HG03103 (cell line): ENCODE measurements around the gene RHCE.
"Not testable (repeated sequence)": the region's sequence is repeated elsewhere in the genome, so short reads cannot be mapped to it uniquely, and the experiment has no call there.

Experiments used
- ATAC-seq: cut with Tn5 transposase; IDR thresholded peaks from one replicate; pipeline ENCODE4 v1.9.1; 2021; ENCODE audit warnings: low read depth; ENCODE audit not compliant: unreplicated experiment

Gene RHCE

DNA sequence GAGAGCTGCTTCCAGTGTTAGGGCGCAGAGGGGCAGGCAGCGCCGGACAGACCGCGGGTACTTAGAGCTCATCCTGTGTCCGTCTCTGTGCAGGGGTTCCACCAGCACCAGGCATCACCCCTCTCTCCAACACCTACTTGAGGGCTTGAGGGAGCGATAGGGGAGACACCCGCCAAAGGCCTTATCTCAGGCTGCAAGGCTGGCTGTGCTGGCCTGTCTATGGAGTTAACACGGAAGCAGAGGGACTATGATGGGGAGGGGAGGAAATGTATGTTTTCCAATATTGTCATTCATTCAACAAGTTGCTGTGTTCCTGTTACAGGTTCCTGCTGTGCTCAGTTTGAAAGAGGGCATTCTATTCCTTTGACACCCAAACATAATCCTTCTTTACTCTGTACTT lies at the start of gene RHCE:
RHCE (minus strand) TSS at position 111 of the 400 bp plus-strand sequence; CDS start at position 72, 39 bp downstream.
- ATAC-seq = not testable (repeated sequence)

DNA sequence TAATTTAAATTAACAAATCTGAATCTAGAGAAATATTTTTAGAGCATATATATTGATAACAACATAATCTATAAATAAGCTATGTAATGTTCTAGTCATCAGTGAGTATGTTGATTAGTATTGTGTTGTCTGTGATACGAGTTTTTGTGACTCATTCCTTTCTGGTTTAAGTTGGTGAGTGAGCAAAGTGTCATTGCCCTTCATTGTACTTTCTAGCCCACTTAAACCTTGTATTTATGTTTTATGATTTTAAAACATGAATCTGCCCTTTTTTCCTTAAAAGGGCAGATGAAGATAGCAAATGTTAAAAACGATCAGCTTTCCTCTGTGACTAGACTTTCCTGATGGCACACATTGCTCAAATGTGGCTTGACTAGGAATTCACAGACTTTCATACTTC lies 48.6 kb upstream of the RHCE start:
- ATAC-seq = no peak

DNA sequence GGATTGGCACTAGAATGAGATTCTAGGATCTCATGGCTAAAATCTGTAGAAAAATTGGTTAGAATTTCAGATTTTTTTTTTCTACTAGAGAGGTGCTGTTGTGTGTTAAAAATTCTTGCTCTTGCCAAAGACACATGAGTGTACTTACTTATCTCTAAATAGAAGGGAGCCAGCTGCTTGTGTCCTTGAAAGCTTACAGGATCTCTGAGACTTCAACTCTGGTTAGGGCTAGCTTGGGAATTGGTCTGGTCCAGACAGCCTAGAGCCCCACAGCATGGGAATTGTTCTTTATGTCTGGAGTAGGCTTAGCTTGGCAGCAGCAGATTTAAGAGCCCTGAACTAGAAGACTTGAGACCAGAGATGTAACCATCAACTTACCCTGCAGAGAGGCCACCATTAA lies 47.4 kb upstream of the RHCE start:
- ATAC-seq = no peak

DNA sequence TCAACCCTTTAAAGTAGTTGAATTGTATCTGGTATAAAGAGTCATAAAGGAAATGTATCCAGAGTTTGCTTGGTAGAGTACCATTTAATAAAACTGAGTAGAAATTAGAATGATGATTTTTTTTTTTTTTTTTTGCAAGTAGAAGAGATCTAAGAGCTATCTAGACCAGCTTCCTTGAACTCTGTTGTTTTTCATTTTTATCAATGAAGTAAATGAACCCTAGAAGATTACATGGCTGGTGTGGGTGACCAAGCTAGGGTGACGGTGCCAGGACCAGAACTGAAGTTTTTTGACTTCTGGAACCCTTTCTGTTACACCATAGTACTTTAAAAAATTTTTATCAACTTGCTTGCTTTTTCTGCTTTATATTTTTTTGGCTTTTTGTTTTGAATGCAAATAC lies 47.0 kb upstream of the RHCE start:
- no peak for ATAC-seq

DNA sequence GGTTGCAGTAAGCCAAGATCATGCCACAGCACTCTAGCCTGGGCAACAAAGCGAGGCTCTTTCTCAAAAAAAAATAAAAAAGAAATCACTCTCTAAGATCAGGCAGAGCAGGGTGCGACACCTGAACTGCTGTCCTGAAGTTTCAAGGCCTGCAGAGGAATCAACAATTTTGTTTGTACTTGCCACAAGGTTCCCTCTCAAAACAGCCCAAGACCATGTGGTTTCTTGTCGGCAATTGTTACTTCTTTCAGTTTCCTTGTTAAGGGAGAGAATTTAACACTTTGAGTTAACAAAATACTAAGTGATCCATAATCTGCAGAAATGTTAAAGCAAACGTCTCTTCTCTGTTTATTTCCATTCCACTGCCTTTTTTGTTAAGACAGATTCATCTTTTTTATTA lies 46.6 kb upstream of the RHCE start:
- no peak for ATAC-seq

DNA sequence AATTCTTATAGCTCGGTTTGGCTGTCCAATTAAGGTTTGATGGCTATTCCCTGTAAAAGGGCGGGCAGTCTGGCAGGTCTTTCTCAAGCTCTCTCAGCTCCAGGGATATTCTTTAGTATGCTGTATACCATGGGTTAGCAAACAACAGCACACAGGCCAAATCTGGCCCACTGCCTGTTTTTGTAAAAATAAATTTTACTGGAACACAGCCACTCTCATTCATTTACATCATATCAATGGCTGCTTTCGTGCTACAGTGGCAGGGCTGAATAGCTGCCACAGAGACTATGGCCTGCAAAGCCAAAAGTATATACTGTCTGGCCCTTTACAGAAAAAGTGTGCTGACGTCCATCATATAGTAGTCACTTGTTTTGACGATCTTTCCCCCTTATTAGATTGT lies 42.1 kb upstream of the RHCE start:
- no peak for ATAC-seq

DNA sequence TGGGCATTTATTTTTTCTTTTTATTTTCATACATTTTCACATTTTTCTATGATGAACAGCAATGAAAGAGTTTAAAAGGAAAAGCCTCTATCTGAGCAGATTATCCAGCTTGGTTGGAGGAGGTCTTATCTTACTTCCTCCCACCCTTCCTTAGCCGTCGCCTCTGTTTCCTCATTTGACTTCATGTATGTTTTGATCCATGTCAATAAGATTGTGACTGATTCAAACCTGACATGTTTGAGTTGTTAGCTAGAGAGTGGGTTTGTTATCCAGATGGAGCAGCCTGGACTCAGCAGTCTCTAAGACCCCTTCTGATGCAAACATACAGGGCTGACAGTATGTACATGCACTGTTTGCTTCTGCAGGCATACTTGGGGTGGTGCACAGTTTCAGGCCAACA lies 41.2 kb upstream of the RHCE start:
- ATAC-seq = no peak

DNA sequence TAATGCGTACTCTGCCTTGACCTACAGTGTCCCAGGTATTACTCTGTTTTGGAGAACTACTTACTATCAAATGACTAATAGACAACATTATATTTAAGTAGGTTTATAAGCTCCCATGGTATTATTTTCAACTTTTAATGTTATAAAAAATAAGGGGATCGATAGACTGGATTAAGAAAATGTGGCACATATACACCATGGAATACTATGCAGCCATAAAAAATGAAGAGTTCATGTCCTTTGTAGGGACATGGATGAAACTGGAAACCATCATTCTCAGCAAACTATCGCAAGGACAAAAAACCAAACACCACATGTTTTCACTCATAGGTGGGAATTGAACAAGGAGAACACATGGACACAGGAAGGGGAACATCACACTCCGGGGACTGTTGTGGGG lies 40.2 kb upstream of the RHCE start:
- not testable (repeated sequence) for ATAC-seq

DNA sequence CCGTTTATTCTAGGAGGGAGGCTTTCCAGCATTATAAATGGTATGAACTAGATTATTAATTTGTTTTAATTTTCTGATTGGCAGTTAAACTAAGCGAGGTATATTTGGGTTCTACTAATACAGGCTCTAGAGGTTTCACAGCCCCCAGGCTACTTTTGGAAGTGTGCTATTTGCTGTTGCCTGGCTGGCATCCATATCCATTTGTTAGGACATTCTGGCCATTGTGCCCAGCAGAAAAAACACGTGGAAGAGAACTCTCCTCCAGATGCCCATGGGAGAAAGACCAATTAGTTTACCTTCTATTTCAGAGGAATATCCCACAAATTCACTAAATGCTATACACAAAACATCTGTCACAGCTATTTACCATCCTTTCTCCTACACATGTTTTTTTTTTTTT lies 39.4 kb upstream of the RHCE start:
- no peak for ATAC-seq

DNA sequence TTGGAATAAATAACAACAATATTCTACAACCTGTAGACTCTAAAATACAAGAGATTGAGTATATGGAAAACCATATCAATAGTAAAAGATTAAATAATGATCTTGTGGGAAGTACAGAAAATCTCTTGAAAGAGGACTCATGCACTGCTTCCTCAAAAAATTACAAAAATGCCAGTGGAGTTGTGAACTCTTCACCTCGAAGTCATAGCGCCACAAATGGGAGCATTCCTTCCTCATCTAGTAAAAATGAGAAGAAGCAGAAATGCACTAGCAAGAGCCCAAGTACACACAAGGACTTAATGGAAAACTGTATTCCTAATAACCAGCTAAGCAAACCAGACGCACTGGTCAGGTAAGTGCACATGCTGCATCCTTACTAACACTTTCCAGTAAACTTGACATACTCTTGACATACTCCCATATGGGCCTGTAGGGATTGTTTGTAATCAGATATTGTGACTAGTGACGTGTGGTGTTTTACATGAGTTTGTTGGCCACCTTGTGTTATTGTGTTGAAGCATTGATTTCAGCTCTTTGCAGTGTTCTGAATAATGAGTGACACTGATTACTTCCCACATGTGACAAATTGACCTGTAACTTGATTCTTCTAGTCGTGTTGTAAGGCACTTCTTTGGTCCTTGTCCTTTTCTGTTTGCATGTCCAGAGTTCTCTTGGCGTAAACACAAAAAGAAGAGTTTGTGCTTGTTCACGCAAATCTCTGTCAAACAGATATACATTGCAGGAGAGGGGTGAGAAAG lies 38.1 kb upstream of the RHCE start:
- ATAC-seq = no peak

DNA sequence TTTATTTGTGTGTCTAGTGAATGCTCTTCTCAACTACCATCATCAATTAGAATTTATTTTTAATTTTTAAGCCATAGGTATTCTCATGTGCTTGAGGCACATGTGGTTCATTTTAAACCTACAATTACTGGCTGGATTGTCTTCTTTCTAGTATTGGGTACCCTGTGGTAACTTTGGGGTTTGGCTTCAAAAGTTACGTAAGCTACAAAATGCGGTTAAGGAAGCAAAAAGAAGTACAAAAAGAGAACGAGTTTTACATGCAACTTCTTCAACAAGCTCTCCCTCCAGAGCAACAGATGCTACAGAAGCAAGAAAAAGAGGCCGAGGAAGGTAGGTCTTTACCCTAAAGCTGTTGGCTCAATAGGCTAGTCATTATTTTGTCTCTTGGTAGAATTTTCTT lies 35.9 kb upstream of the RHCE start:
- no peak for ATAC-seq

DNA sequence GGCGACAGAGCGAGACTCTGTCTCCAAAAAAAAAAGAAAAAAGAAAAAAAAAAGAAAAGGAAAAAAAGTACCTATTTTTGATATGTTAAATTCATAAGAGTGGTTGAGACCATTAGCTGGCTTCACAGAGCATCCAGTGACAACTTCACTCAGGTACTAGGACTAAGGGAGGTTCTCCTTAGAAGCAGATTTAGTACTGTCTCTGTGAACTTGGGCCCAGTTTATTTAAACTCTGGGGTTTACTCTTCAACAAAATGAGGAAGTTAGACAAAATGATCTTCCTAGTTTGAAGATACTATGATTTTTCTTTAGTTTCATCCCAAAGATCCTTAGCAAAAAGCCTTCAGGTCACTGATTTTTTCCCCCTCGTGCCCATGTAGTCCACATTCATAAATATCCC lies 31.3 kb upstream of the RHCE start:
- ATAC-seq = no peak

DNA sequence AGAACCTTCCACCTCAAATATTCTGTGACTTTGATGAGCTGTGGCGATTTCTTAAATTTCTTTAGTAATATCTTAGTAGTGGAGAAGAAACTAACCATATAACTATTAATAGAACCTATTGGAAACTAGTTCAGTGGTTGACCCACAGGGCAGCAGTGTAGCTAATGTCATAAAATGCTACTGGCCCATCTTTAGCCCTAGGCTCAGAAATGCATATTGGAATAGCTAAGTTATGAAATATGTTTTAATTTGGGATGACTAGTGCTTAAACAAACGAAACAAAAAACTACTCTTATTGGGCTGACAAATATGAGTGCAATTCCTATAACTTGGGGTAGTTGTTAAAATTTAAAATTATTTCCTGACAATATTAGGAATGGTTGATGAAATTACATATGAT lies 30.3 kb upstream of the RHCE start:
- ATAC-seq = no peak

DNA sequence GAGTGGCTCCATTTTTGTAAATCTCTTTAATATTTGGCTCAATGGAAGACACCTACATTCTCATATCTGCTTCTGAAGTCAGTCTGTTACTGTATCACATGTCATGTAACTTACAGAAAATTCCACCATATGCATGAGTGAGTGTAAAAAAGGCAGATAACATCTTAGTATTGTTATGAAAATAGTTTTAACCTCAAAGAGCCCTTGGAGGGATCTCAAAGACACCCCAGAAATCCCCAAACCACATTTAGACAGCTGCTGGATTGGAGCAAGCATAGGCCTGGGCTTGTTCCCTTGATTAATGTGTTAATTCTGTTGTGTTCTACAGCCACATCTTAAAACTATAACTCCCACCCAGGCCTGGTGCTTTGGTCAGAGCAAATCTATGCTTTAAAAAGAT lies 26.9 kb upstream of the RHCE start:
- ATAC-seq = no peak

DNA sequence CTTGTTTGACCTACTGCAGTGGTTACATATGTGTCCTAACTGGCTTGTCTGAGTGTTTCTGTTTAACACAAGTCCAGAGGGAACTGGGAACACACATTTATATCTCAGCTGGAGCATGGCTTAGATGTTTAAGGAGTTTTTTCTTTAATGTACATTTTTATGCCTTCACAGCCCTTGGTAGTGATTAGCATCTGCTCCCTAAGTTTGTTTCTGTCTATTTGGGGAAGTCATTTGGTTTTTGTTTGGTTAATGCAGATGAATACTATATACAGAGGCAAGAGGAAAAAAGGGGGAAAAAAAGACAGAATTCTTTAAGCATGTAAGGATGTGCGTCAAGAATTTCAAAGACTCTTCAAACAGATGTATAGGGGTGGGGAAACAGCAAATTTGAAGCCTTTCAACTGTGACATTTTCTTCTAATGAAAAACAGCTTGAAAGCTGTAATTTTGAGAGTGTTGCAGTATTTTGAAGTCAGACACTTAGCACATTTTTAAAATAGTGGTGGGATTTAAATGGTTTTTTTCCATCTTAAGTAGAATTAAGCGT lies 25.4 kb upstream of the RHCE start:
- ATAC-seq = no peak

DNA sequence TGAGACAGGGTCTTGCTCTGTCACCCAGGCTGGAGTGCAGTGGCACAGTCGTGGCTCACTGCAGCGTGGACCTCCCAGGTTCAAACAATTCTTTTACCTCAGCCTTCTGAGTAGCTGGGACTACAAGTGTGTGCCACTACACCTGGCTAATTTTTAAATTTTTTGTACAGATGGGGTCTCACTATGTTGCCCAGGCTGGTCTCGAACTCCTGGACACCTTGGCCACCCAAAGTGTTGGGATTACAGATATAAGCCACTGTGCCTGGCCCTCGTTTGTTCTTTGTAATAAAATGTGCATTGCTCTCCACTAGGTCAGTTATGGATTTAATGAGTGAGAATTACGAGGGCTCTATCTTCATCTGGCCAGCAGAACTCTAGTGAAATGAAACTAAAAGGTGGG lies 24.0 kb upstream of the RHCE start:
- ATAC-seq = not testable (repeated sequence)

DNA sequence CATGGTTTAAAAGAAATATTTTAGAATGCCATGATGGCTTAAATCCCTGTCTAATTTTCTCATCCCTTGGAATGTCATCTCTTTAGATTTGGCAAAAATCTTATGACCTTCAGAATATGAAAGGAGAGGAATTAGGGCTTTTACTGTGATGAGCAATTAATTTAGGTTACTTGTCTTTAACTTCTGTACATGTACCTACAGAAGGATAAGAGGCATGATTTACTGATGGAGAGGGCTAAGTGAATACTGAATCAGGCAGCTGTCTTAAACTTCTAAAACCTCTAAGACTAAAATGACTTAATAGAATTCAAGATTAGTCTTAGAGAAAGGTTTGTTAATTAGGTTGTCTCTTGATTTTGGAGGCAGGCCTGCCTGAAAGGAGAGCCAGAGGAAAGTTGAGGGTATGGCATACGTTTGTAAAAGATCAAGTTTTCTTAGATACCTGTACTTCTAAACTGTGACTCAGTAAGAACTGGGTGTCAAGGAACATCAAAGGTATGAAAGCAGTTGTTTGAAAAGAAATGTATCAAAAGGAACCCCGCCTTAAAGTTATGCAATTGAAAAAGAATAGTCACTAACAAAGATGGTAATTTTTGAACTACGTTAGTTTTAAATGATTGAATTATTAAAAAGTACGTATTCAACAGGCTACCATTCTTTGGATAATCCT lies 22.5 kb upstream of the RHCE start:
- no peak for ATAC-seq

DNA sequence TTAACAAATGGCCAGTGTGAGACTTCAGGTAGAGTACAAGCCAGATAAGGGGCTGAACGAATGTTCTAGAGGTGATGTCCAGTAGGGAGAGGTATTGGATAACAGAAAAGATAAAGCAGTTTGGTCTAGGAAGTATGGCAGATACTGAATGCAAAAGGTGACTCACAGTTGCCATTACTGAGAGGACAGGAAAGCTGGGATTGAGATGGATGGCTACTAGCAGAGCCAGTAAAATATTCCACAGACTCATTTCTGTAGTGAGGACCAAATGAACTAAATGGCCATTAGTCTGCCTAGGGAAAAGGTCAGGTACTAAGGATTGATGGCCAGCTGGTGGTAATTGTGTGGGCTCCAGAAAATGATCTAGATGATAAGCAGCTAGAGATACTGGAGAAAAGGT lies 21.6 kb upstream of the RHCE start:
- ATAC-seq = no peak

DNA sequence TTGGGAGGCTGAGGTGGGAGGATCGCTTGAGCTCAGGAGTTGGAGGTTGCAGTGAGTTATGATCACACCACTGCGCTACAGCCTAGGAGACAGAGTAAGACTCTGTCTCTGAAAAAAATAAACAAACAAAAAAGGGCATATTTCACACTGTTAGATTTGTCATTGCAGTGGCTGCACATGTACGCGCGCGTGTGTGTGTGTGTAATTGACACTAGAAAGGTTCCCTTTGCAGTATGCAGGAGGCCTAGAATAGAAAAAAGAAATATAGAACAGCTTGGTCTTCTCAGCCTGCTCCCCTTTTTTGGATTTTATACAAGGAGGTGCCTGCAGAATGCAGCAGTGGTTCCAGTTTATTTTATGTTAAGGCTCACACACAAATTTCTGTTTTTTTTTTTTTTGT lies 18.7 kb upstream of the RHCE start:
- no peak for ATAC-seq

DNA sequence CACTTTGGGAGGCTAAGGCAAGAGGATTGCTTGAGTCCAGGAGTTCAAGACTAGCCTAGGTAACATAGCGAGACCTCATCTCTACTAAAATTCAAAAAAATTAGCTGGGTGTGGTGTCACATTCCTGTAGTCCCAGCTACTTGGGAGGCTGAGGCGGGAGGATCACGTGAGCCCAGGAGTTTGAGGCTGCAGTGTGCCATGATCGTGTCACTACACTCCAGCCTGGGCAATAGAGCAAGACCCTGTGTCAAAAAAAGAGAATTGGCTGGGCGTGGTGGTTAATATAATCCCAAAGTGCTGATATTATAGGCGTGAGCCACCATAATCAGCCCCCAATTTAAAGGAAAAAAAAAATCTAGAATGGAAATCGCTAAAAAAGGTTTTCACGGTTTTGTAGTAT lies 17.0 kb upstream of the RHCE start:
- no peak for ATAC-seq

DNA sequence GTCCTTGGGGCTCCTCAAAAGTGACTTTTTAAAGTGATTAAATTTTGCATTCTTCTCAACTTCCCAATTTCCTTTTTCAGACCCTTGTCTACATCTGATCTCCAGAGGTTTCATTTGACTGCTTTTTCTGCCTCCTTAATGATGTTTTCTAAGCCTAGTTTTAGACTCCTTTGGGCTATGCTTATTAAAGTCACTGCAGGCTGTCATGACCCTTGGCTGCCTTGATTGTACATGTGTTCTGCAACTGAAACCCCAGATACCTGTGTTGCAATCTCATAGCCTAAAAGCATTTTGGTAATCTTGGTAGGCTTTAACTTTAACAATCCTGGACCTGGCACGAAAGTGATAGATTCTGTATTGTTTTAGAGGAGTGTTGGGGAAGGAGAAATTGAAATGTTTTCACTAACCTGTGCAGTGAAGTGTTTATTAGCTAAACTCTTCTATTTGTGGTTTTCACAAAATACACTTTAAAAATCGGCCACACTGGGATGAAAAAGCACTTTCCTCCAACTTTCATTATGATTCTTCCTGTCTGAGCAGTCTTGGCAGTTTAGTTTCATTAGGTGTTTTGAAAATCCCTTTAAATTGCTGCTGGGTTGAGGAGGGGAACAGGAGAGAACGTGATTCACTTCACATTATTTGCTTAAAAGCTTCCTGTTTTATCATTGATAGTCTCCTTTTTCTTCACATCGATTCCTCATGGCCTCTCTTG lies 14.9 kb upstream of the RHCE start:
- no peak for ATAC-seq
